ENCODE data around the gene WHAMM.
A peak's percentile ranks its signal among the peaks of the same experiment; 100 is the strongest.

Gene WHAMM

GRCh38 chr15:82792068-82792467, 17.4 kb upstream of the WHAMM start:
- H3K27me3 Mint-ChIP-seq: peaks cover 15% of the 10 kb centered on the region
- peaks cover 6% of the 10 kb centered on the region for H3K9me3 Mint-ChIP-seq
- H3K4me1 Mint-ChIP-seq: no peaks in the 10 kb centered on the region
- CTCF ChIA-PET: no interaction called here
- no peak overlapping the region for H3K27ac Mint-ChIP-seq
- H3K4me3 Mint-ChIP-seq: no peak overlapping the region
- DNase-seq: no peak
- no peaks in the 10 kb centered on the region for H3K36me3 Mint-ChIP-seq

- no peak for DNase-seq
- Mint-ChIP-seq H3K27me3 (peaks cover 15% of the 10 kb centered on the region), H3K36me3 (no peaks in the 10 kb centered on the region), H3K9me3 (peaks cover 6% of the 10 kb centered on the region), H3K27ac (no peak overlapping the region), H3K4me3 (no peak overlapping the region), H3K4me1 (no peaks in the 10 kb centered on the region)
- CTCF ChIA-PET: interaction anchor here (0.7 kb wide), 1 partner anchor 355 kb away, joined by 5 read pairs; no protein-coding TSS in a partner anchor
Observed at GRCh38 chr15:82793737-82794136, 15.7 kb upstream of the WHAMM start.

- Mint-ChIP-seq H3K4me1 (no peaks in the 10 kb centered on the region), H3K4me3 (no peak overlapping the region), H3K27ac (no peak overlapping the region), H3K9me3 (peaks cover 6% of the 10 kb centered on the region), H3K27me3 (peaks cover 53% of the 10 kb centered on the region), H3K36me3 (no peaks in the 10 kb centered on the region)
- no peak for DNase-seq
- CTCF ChIA-PET: no interaction called here
Observed at GRCh38 chr15:82798104-82798503, 11.3 kb upstream of the WHAMM start.

- H3K27me3 Mint-ChIP-seq: peaks cover 58% of the 10 kb centered on the region
- CTCF ChIA-PET: no interaction called here
- H3K36me3 Mint-ChIP-seq: no peaks in the 10 kb centered on the region
Observed at GRCh38 chr15:82798531-82799166, 10.8 kb upstream of the WHAMM start.

GRCh38 chr15:82799183-82799841, 10.1 kb upstream of the WHAMM start:
- CTCF ChIA-PET: no interaction called here
- Mint-ChIP-seq H3K36me3 (no peaks in the 10 kb centered on the region), H3K27me3 (peaks cover 65% of the 10 kb centered on the region), H3K27ac (no peak overlapping the region), H3K4me3 (no peak overlapping the region), H3K4me1 (no peaks in the 10 kb centered on the region), H3K9me3 (peaks cover under 1% of the 10 kb centered on the region)
- no peak for DNase-seq

More at GRCh38 chr15:82798531-82799166, 10.8 kb upstream of the WHAMM start:
- H3K4me1 Mint-ChIP-seq: no peaks in the 10 kb centered on the region
- peaks cover 6% of the 10 kb centered on the region for H3K9me3 Mint-ChIP-seq
- H3K27ac Mint-ChIP-seq: no peak overlapping the region
- no peak for DNase-seq
- H3K4me3 Mint-ChIP-seq: no peak overlapping the region

GRCh38 chr15:82802497-82802896, 6.9 kb upstream of the WHAMM start:
- Mint-ChIP-seq H3K4me1 (no peaks in the 10 kb centered on the region), H3K27me3 (peaks cover 67% of the 10 kb centered on the region), H3K9me3 (no peaks in the 10 kb centered on the region), H3K27ac (no peak overlapping the region), H3K36me3 (no peaks in the 10 kb centered on the region), H3K4me3 (no peak overlapping the region)
- no peak for DNase-seq
- CTCF ChIA-PET: no interaction called here

- Mint-ChIP-seq H3K4me1 (peaks cover 6% of the 10 kb centered on the region), H3K9me3 (no peaks in the 10 kb centered on the region), H3K4me3 (no peak overlapping the region), H3K27me3 (peaks cover 62% of the 10 kb centered on the region), H3K36me3 (no peaks in the 10 kb centered on the region), H3K27ac (no peak overlapping the region)
- no peak for DNase-seq
- CTCF ChIA-PET: no interaction called here
Observed at GRCh38 chr15:82803793-82804574, 5.4 kb upstream of the WHAMM start.

- CTCF ChIA-PET: no interaction called here
- peaks cover 56% of the 10 kb centered on the region for H3K27me3 Mint-ChIP-seq
- H3K9me3 Mint-ChIP-seq: no peaks in the 10 kb centered on the region
- no peak overlapping the region for H3K27ac Mint-ChIP-seq
- no peaks in the 10 kb centered on the region for H3K36me3 Mint-ChIP-seq
- DNase-seq: no peak
- no peak overlapping the region for H3K4me3 Mint-ChIP-seq
- H3K4me1 Mint-ChIP-seq: peaks cover 10% of the 10 kb centered on the region
Observed at GRCh38 chr15:82804575-82804949, 4.9 kb upstream of the WHAMM start.

GRCh38 chr15:82805994-82806406, 3.4 kb upstream of the WHAMM start, which contains the start of gene FSD2:
Gene FSD2 (minus strand): TSS chr15:82806069. CDS start chr15:82787390, 18,679 bp downstream.
- DNase-seq: no peak
- Mint-ChIP-seq H3K36me3 (peaks cover 6% of the 10 kb centered on the region), H3K4me3 (no peak within 1 kb of the TSS), H3K4me1 (peaks cover 10% of the 10 kb centered on the region), H3K27ac (no peak within 1 kb of the TSS), H3K27me3 (peaks cover 48% of the 10 kb centered on the region), H3K9me3 (no peaks in the 10 kb centered on the region)
- CTCF ChIA-PET: no interaction called here

GRCh38 chr15:82807920-82808633, 1.4 kb upstream of the WHAMM start:
- Mint-ChIP-seq H3K4me1 (peaks cover 26% of the 10 kb centered on the region), H3K27me3 (peaks cover 27% of the 10 kb centered on the region), H3K9me3 (no peaks in the 10 kb centered on the region), H3K4me3 (no peak overlapping the region), H3K36me3 (peaks cover 21% of the 10 kb centered on the region), H3K27ac (no peak overlapping the region)
- no peak for DNase-seq
- CTCF ChIA-PET: no interaction called here

- Mint-ChIP-seq H3K4me1 (peaks cover 26% of the 10 kb centered on the region), H3K36me3 (peaks cover 22% of the 10 kb centered on the region), H3K27me3 (peaks cover 22% of the 10 kb centered on the region), H3K9me3 (no peaks in the 10 kb centered on the region), H3K27ac (peak overlapping the region; percentile 94), H3K4me3 (no peak overlapping the region)
- DNase-seq: no peak
- CTCF ChIA-PET: no interaction called here
Observed at GRCh38 chr15:82808634-82809041, 790 bp upstream of the WHAMM start.

GRCh38 chr15:82810061-82810889, 847 bp downstream of the WHAMM start:
- Mint-ChIP-seq H3K4me1 (peaks cover 33% of the 10 kb centered on the region), H3K9me3 (no peaks in the 10 kb centered on the region), H3K27me3 (peaks cover 10% of the 10 kb centered on the region), H3K4me3 (peak overlapping the region; percentile 86), H3K27ac (peak overlapping the region; percentile 94), H3K36me3 (peaks cover 34% of the 10 kb centered on the region)
- CTCF ChIA-PET: interaction anchor here (1.0 to 1.7 kb wide), 3 partner anchors 23 to 176 kb away, joined by 3 to 5 read pairs (median 4); partner anchors contain the start of gene RAMAC
- DNase-seq: peak; percentile 58

GRCh38 chr15:82810890-82811426, 1.5 kb downstream of the WHAMM start:
- DNase-seq: peak; percentile 71
- Mint-ChIP-seq H3K36me3 (peaks cover 41% of the 10 kb centered on the region), H3K27me3 (peaks cover 7% of the 10 kb centered on the region), H3K9me3 (no peaks in the 10 kb centered on the region), H3K27ac (peak overlapping the region; percentile 94), H3K4me1 (peaks cover 37% of the 10 kb centered on the region), H3K4me3 (peak overlapping the region; percentile 86)
- CTCF ChIA-PET: interaction anchor here (0.8 to 1.7 kb wide), 4 partner anchors 22 to 201 kb away, joined by 3 to 5 read pairs (median 4); partner anchors contain the start of genes C15orf40 and RAMAC
